ENCODE results near the gene ETV5. TPM values are rescaled to one million over a fixed set of nuclear protein-coding genes. Genes with fewer than 3 reads are reported as not detected.

ETV5 gene
- total and polyA plus RNA-seq, 9 of the 15 experiments (the other 6 are each of a cell fraction or from before 2014, with no cell fraction given): 9.2 to 25.9 (median 15.9) TPM

- TF ChIP-seq, protein P1, sequence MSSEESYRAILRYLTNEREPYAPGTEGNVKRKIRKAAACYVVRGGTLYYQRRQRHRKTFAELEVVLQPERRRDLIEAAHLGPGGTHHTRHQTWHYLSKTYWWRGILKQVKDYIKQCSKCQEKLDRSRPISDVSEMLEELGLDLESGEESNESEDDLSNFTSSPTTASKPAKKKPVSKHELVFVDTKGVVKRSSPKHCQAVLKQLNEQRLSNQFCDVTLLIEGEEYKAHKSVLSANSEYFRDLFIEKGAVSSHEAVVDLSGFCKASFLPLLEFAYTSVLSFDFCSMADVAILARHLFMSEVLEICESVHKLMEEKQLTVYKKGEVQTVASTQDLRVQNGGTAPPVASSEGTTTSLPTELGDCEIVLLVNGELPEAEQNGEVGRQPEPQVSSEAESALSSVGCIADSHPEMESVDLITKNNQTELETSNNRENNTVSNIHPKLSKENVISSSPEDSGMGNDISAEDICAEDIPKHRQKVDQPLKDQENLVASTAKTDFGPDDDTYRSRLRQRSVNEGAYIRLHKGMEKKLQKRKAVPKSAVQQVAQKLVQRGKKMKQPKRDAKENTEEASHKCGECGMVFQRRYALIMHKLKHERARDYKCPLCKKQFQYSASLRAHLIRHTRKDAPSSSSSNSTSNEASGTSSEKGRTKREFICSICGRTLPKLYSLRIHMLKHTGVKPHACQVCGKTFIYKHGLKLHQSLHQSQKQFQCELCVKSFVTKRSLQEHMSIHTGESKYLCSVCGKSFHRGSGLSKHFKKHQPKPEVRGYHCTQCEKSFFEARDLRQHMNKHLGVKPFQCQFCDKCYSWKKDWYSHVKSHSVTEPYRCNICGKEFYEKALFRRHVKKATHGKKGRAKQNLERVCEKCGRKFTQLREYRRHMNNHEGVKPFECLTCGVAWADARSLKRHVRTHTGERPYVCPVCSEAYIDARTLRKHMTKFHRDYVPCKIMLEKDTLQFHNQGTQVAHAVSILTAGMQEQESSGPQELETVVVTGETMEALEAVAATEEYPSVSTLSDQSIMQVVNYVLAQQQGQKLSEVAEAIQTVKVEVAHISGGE (CRISPR knock-in tag; IDR thresholded peaks at IDR 0.05): no peak
- no peak for TF ChIP-seq USF1 (CRISPR knock-in tag; IDR thresholded peaks at IDR 0.05)
These were observed 54.0 kb downstream of the ETV5 start (continued) for GRCh38 chr3:186054792-186055352.

GRCh38 chr3:186053954-186054791 lies 54.7 kb downstream of the ETV5 start:
- POLR2A ChIA-PET: interaction anchor here (0.7 kb wide), 1 partner anchor 9 kb away, joined by 3 read pairs; no protein-coding TSS in a partner anchor
- H3K79me2 ChIP-seq (ENCODE audit: control insufficient read depth, insufficient read depth, low read length): no peaks in the 10 kb centered on the region
- H3K4me2 ChIP-seq (ENCODE audit: insufficient read depth, low read length): no peak overlapping the region
- no peak for FAIRE-seq
- H3K9me3 ChIP-seq (replicated peaks; ENCODE audit: control insufficient read depth, insufficient read depth, low read depth, low read length): no peaks in the 10 kb centered on the region
- no peaks in the 10 kb centered on the region for H3K9me1 ChIP-seq (ENCODE audit: control insufficient read depth, insufficient read depth, low read length)
- H2AFZ ChIP-seq (ENCODE audit: low read depth, low read length): no peak overlapping the region
- H3K27me3 ChIP-seq (ENCODE audit: control insufficient read depth in 2 of 2, insufficient read depth in 2 of 2, low read length in 2 of 2): no peaks in the 10 kb centered on the region
- H4K20me1 ChIP-seq (replicated peaks; ENCODE audit: control insufficient read depth, insufficient read depth, low read length): no peaks in the 10 kb centered on the region
- in situ Hi-C loops (cut with MboI): loop anchor here (25.0 kb wide), 1 partner anchor 1392 kb away; no protein-coding TSS in a partner anchor
- peaks cover 0 to 8% of the 10 kb centered on the region in 2 experiments; a peak in 2 of 5 replicates for H3K4me1 ChIP-seq (replicated peaks in 1 of 2; ENCODE audit: control insufficient read depth in 2 of 2, insufficient read depth in 2 of 2, low read length in 2 of 2)
- no peak overlapping the region for H3K9ac ChIP-seq (ENCODE audit: insufficient read depth in 1 of 2, low read depth in 2 of 2, low read length in 2 of 2)
- no peak for DNase-seq (ENCODE audit: extremely low read depth in 1 of 4, low spot score in 3 of 4)
- CTCF ChIA-PET (ENCODE audit: low intra/inter-chr PET ratio): no interaction called here
- TF ChIP-seq RFX1 (IDR thresholded peaks at IDR 0.05): peak; percentile 32; the same call in 1 of the 2 replicates
- TF ChIP-seq ZBTB5 (IDR thresholded peaks at IDR 0.05): no peak
- H3K36me3 ChIP-seq (ENCODE audit: control insufficient read depth, insufficient read depth, low read length): peaks cover 29% of the 10 kb centered on the region; the same call in 2 of the 3 replicates
- intact Hi-C loops (cut with micrococcal nuclease): no loop called here
- H3K27ac ChIP-seq (ENCODE audit: extremely low read depth, low read depth, low read length): no peak overlapping the region
- ATAC-seq: no peak
- BruUV-seq (replicated peaks): no TSS peak
- H3K4me3 ChIP-seq: no peak overlapping the region
- 69% methylated on average over 12 of the region's 12 CpGs for WGBS (ENCODE audit: insufficient coverage, low coverage, missing lambda C conversion rate)

Data from K562 (cell line).